IMR-90 (cell line): Measurements from ENCODE around the gene BCL11A.

Experiments
- POLR2A ChIP-seq: IDR thresholded peaks from 2 replicates; pipeline ENCODE4 v1.6.1; 2012; ENCODE audit warnings: mild to moderate bottlenecking, low read depth, low read length
- RCOR1 ChIP-seq: IDR thresholded peaks from 2 replicates; pipeline ENCODE4 v1.6.1; 2012; ENCODE audit warnings: mild to moderate bottlenecking, low read length, improper control_type of control experiment; ENCODE audit not compliant: insufficient replicate concordance

GRCh38 chr2:60602828-60603532, 49.5 kb upstream of the BCL11A start:
- no peak for TF ChIP-seq POLR2A
- TF ChIP-seq RCOR1: no peak
